ENCODE results near the gene GNB3.

DNA sequence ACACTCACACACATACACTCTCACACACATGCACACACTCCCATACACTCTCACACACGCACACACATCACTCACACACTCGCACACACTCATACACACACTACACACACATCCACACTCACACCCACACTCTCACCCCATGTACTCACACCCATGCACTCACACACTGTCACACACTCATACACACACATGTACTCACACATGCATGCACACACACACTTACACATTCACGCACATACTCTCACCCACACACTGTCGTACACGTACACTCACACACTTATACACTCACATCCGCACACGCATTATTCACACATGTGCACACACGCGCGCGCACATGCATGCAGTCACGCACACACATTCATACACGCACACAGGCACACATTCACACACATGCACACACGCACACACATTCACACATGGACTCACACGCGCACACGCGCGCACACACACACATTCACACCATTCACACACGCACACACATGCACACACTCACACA lies 23.0 kb upstream of the GNB3 start:
- TF ChIP-seq, protein P1, sequence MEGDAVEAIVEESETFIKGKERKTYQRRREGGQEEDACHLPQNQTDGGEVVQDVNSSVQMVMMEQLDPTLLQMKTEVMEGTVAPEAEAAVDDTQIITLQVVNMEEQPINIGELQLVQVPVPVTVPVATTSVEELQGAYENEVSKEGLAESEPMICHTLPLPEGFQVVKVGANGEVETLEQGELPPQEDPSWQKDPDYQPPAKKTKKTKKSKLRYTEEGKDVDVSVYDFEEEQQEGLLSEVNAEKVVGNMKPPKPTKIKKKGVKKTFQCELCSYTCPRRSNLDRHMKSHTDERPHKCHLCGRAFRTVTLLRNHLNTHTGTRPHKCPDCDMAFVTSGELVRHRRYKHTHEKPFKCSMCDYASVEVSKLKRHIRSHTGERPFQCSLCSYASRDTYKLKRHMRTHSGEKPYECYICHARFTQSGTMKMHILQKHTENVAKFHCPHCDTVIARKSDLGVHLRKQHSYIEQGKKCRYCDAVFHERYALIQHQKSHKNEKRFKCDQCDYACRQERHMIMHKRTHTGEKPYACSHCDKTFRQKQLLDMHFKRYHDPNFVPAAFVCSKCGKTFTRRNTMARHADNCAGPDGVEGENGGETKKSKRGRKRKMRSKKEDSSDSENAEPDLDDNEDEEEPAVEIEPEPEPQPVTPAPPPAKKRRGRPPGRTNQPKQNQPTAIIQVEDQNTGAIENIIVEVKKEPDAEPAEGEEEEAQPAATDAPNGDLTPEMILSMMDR (IDR thresholded peaks at IDR 0.05; ENCODE audit: low read depth, low read length): no peak
- TF ChIP-seq POLR2A (IDR thresholded peaks at IDR 0.05; ENCODE audit: extremely low read depth, insufficient read length) (no peak), MAX (IDR thresholded peaks at IDR 0.05; ENCODE audit: low read depth, low read length) (no peak)
